Measurements from ENCODE around the gene BCL2. TPM values are rescaled to one million over a fixed set of nuclear protein-coding genes. Genes with fewer than 3 reads are reported as not detected.

The BCL2 gene
- total RNA-seq, 1 donor from 2014 or later, result 47.3 TPM

DNA sequence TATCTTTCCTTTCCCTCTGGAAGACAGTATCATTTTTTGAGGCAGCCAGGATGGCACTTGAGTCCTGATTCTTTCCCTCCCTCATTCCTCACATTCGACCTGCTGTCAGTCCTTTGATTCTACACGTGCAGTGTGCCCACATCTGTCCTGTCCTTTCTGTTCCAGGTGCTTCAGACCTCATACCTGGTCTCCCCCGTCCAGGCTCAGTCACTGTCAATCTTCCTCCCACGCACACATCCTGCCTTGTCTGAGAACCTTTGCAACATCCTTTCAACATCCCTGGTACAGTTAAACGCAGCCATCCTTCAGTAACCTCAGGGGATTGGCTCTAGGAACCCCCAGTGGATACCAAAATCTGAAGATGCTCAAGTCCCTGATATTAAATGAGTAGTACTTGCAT is 10.1 kb downstream of the BCL2 start:
- no peak for DNase-seq

- DNase-seq, result peak; percentile 56
Observed at GRCh38 chr18:63307551-63308200, 11.9 kb downstream of the BCL2 start.

DNA sequence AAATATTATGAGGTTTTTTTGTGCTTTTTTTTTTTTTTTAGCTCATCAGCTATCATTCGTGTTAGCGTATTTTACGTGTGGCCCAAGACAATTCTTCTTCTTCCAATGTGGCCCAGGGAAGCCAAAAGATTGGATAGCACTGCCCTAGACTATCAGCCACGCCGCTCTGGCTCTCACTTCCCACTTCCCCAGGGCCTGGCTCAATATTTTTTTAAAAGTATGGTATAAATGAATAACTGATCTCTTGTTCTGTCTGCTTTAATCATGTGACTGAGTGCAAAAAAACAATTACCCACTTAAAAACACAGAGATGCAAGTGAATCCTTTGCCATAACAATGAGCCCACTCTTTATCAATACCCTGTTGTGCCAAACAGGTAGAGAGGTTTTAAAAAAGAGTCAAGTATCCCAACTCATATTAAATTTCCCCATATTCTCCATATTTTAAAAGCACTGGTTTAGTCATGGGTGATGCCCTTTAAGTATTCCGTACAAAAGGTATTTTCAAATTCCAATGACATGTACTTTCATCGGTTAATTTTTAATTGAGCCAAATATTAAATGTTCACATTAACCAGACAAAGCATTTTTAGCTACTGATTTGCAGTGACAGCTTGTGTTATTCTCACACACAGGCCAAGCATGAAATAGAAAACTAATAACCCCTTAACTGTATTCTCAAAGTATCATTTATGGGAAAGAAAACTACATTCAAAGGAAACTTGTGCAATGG is 12.6 kb downstream of the BCL2 start:
- no peak for DNase-seq

GRCh38 chr18:63306249-63306648 is 13.3 kb downstream of the BCL2 start:
- DNase-seq, result no peak

DNA sequence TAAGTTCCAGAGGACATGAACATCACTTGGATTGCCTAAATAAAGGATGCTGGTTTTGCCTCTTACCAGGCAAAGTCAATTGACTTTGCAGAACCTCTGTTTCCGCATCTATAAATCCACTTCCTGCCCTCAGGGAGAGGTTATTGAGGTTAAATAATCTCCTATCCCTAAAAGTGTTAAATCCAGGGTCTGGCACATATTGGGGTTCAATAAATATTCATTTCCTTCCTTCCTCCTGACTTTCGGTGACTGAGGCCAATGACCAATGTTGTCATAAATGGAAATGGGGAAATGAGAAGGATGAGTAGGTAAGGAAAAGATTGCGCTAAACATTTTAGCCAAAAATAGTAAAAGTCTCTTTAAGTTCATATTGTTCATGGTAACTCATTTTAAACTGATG is 16.0 kb downstream of the BCL2 start:
- no peak for DNase-seq

DNA sequence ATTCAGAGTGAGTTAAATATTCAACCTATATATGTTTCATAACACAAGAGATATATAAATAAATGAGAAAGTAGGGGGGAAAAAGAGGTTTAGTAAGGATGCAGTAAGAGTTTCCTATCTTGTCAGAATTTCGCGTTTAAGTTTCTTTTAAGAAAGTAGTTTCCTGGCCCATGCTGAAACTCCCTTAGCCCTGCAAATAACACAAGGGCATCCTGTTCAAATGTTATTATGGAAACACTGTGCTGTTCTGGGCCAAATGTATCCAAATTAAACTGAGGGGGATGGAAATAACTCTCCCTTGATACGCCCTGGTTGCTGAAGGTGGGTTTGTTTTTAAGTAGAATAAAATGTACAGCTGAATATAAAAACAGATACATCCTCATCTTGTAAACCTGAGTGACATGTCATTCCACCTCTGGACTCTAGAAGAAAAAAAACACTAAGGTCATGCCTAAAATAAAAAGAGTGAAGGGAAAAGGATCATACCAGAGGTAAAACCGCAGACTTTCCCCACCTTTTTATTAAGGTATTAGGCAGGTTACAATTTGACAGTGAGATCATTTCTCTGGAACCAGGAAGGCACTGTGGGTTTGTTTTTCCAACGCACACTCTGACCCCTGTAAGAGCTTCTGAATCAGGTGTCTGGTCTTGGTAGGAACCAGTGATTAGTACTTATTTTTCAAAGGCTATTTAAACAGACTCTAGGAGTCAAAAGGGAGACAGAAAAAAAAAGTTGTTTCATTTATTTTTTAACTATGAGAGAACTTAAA is 16.7 kb downstream of the BCL2 start:
- no peak for DNase-seq

DNA sequence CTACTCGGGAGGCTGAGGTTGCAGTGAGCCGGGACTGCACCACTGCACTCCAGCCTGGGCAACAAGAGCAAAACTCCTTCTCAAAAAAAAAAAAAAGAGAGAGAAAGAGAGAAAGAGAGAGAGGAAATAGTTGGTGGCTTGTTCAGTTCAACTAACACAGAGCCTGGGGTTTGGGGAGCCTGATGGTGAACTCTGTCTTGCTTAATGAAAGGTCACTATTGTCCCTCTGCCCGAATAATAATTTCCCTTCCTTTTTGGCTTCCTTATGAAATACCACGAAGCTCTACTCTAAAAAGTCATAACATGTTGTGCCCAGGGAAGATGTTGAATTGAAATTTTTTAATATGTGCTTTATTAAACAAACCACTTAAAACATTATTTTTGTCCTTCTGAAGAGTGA is 17.3 kb downstream of the BCL2 start:
- DNase-seq, result no peak

GRCh38 chr18:63301434-63301833 is 18.1 kb downstream of the BCL2 start:
- no peak for DNase-seq

DNA sequence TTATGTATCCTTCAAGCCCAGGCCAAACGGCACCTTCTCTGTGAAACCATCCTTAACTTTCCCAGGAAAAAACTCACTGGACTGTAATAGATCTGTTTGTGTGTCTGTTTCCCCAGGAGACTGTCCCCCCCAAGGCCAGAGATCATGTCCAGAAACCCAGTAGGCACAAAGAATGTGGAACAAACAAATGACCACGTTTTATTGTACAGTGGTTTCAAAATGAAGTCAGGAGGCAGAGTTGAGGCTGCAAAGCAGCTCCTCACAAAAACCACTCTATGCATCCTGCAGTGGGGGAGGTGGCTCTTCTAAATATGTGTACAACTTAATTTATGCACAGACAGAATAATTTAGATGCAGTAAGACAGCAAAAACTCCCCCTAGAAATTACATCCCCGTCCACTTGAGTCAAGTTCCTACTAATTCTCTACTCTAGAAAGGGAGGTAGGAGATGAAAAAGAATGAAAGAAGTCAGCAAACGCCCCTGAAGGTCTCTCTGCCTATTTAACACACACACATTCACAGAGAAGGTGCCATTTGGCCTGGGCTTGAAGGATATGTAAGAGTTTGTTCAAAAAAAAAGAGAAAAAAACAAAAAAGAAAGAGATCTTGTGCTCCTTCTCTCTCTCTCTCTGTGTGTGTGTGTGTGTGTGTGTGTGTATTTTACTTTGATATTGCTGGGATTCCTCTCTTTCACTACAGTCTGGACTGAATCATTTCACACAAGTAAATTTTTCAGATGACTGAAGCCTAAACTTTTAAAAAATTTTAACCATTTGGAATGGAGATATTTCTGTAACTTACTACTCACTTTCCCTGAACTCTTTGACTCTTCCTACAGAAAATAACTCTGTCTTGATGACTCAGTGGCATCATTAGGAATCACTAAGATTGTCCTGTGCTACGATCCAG is 19.5 kb downstream of the BCL2 start:
- DNase-seq, result no peak

DNA sequence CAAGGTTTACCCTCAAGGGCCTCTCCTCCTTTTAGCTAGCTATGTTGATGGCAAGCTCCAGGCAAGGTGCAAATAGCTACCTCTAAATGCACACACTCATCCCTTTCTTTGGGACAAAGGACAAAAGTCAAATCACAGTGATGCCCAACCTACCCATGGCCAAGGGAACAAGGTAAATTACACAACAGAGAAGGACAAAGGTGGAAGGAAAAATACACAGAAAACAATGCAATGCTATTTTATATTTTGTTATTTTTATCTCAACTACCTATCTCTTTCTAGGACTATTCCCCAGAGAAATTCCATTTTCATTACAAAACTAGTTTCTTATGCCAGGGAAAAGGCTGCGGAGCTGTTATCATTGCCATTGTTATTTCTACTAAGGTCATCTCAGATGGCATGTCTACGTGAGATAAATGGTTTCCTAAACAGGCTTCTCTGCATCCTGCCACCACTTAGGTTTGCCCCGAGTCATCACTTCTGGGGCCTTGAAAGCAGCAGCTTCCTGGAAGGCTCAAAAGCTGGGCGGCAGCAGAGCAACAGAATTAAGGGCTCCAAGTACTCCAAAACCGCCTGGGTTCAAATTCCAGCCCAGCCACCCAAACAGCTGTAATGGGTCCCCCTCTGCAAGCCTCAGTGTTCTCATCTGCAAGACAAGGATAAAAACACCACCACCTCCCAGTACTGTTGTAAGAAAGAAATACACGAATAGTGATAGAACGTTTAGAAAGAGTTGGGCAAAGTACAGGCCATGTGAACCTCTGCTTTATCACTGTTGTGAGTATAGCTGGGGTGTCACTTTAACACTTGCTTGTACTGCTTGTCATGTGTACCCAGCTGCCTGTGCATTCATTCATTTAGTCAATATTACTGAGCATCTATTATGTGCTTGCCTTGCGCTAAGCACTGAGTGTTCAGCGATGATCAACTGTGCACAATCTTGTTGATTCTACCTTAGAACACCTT is 20.9 kb downstream of the BCL2 start:
- no peak for DNase-seq

DNA sequence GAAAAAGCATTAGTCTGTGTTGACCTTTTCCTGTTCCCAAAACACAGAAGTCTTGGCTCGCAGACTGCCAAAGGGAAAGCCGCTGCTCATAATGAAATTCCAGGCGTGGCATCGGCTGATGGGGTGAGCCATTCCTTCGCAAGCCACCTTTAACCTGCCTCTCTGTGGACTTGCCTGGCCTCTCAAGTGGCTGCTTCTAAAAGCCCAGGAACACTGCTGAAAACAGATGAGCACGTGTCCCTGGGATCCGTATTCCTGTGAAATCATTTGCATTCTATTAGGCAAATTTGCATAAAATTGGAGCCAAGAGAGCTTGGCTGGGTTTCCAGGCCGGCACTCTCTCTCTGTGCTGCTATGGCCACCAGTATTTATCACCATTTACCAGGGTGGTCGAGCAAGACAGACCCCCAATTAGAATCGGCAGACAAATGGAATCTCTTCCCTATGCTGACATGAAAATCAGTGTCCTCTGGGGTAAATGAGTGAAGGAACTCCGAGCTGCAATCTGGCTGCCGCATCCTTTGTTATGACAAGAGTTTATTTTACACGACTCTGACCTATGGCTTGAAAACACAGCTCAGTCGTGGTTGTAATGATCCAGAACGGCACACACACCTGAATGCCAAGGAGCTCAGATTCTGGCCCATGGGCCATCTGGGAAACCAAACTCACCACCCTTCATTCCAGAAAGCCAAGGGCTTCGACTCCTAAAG is 21.7 kb downstream of the BCL2 start:
- DNase-seq, result no peak

GRCh38 chr18:63293935-63294334 is 25.6 kb downstream of the BCL2 start:
- DNase-seq, result no peak

DNA sequence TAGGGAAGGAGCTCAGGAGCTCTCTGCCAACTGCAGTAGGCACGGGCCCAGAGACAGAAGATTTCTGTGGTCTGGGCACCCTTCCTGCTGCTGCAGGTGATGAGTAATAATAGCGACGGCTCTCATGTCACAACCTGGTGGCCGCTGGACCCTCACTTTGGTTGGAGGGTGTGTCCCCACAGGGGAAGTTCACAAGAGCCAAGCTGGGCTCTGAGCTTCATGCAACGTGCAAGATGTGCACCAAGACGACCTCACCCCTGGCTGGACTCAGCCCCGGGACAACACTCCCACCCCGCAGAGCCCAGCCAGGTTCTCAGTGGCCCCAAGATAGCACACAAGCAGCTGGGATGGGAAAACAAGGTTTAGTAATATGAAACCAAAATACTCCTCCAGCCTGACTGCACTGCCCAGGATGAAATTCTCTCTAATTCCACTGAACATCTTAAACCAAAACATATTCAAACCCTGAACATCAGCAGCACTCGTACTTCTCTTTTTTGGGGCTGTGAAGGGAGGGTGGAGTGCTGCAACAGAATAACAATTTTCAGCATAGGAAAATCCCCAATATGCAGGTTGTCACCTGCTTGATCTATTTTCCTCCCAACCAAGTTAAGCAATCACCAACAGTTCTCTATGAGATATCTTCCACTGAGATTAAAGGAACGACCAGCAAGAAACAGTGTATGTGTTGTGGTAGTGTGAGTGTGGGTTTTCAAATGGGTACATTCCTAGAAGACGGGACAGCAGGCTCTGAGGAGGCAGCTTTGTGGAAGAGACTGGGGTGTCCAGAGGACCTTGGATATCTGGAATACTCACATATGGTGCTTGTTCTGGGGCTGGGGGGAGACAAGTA is 26.5 kb downstream of the BCL2 start:
- DNase-seq, result peak; percentile 66

DNA sequence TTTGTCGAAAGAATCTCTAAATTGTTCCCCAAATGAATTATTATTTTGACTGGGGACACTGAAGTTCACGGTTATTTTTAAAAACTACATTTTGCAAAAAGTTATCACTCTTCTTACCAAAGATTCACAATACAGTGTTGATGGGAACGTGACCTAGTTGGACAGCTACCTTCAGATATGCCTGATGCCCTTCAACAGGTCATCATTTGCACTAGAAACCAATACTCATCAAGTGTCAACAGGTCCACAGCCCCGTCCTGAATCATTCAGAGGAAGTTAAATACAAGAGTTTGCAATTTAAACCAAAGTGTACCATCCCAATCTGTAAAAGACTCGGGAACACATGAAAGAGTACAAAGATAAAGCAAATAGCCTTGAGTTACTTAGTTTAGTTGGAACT is 28.3 kb downstream of the BCL2 start:
- DNase-seq, result no peak

DNA sequence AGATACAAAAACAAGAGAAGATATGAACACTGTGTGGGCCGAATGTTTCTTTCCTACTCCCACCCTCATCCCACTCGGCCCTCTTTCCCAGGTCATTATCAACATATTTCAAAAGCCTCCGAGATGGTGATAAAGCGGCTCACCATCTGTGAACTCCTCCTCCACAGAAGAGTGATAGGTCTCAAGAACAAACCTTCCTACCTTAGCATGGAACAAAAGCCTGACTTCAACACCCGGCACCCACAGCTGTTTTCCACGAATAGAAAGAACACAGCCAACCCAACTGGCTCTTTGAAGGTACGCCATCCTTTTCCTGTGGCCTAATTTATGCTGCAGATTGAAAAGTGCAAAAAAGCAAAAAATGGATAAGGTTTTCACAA is 28.8 kb downstream of the BCL2 start:
- DNase-seq, result no peak

DNA sequence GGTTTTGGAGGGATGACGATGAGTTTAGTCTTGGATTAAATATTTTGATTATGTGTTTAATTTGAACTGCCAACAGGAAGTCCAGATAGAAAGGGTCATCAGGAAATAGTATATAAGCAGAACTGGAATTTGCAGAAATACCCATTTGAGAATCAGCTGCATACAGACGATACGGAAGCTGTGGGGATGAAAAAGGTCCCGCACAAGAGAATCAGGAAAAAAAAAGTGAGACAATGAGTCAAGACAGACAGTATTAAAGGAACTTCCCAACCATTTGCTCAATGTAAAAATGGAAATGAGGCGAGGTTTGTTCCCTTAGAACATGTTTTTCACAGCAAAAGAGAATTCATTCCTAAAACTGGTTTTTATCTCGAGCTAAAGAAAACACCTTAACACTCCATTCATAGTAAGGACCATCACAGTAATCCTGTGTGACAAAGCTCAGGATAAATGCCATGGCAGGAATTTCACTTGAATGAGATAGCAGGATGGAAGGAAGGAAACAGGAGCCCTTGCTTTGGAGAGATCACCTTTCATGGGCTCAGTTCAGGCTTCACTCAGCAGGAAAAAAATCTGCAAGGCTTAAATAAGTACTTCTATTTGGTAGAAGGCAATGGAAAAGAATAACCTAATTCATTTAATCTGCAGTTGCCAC is 29.3 kb downstream of the BCL2 start:
- no peak for DNase-seq

- DNase-seq, result no peak
Observed at GRCh38 chr18:63288311-63288710, 31.3 kb downstream of the BCL2 start.

DNA sequence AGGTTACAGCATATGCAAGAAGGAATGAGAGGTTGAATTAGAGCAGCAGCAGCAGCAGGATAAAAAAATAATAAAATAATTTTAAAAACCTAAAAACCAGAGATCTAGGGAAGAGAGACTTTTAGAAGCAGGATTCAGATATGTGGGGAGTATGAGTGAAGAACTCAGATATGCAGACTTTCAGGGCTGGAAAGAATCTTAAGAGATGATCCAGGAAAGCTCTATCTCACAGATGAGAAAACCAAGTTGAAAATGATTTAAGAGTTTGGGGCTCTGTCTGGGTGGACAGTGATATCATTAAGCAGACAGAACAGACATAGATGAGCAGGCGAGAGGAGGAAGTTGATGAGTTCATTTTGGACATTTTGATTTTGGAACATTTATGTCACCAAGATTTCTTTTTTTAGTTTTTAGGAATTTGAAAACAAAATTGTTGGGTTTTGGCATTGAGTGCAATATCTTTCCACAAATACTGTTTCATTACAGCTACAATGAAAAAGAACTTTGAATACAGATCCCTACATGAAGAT is 31.8 kb downstream of the BCL2 start:
- DNase-seq, result no peak

DNA sequence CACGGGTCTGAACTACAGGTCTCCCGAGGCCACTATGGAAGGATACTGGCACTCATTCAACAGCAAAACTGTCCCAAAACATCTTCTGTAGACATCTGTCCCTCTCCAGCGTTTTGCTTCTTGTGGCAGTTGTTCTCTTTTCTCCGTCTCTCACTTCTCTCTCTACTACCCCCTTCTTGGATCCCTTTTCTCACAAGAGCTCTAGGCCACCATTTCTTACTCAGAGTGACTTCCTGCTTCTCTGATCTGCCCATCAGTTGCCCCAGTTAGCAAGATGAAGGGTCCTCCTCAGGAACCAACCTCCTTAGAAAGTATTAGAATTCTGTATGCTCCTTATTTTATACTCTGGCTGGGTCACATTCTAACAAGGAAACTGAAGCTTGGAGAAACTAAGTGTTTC is 32.6 kb downstream of the BCL2 start:
- DNase-seq, result no peak
